HG03025 (cell line): ENCODE results near the gene GNE.
A peak's percentile ranks its signal among the peaks of the same experiment; 100 is the strongest.
"Not testable (repeated sequence)": the region's sequence is repeated elsewhere in the genome, so short reads cannot be mapped to it uniquely, and the experiment has no call there.

Source experiments
- ATAC-seq: cut with Tn5 transposase; IDR thresholded peaks from one replicate; pipeline ENCODE4 v1.9.1; 2021; ENCODE audit warnings: mild to moderate bottlenecking, moderate library complexity; ENCODE audit not compliant: unreplicated experiment, low FRiP score

Gene GNE

GRCh38 chr9:36213387-36213786 lies 44.9 kb downstream of the GNE start:
- no peak for ATAC-seq

- no peak for ATAC-seq
Measured at GRCh38 chr9:36211510-36211909, 46.7 kb downstream of the GNE start.

GRCh38 chr9:36210722-36211121 lies 47.5 kb downstream of the GNE start:
- ATAC-seq = no peak

GRCh38 chr9:36208521-36209253 lies 49.6 kb downstream of the GNE start:
- no peak for ATAC-seq

GRCh38 chr9:36207546-36208012 lies 50.7 kb downstream of the GNE start:
- no peak for ATAC-seq

GRCh38 chr9:36207016-36207415 lies 51.2 kb downstream of the GNE start:
- no peak for ATAC-seq

GRCh38 chr9:36204906-36205547 lies 53.2 kb downstream of the GNE start:
- no peak for ATAC-seq

GRCh38 chr9:36194326-36195000 lies 63.8 kb downstream of the GNE start:
- no peak for ATAC-seq

GRCh38 chr9:36193023-36193422 lies 65.2 kb downstream of the GNE start:
- ATAC-seq = no peak

- ATAC-seq = no peak
Measured at GRCh38 chr9:36192196-36192595, 66.1 kb downstream of the GNE start.

GRCh38 chr9:36191686-36192085 lies 66.6 kb downstream of the GNE start:
- ATAC-seq = no peak

- peak; percentile 5 for ATAC-seq
Measured at GRCh38 chr9:36191290-36191645, 67.0 kb downstream of the GNE start.

- ATAC-seq = peak; percentile 96
Measured at GRCh38 chr9:36190388-36191289, 67.6 kb downstream of the GNE start, which contains the start of gene CLTA. TSS of gene CLTA (plus strand) at chr9:36190921. CDS start at chr9:36191057, 136 bp downstream.

- no peak for ATAC-seq
Measured at GRCh38 chr9:36189976-36190375, 68.3 kb downstream of the GNE start.

- no peak for ATAC-seq
Measured at GRCh38 chr9:36188212-36188611, 70.0 kb downstream of the GNE start.

- no peak for ATAC-seq
Measured at GRCh38 chr9:36187414-36187813, 70.8 kb downstream of the GNE start.

- not testable (repeated sequence) for ATAC-seq
Measured at GRCh38 chr9:36180243-36180642, 78.0 kb downstream of the GNE start.

- ATAC-seq = no peak
Measured at GRCh38 chr9:36177571-36177970, 80.7 kb downstream of the GNE start.

GRCh38 chr9:36176496-36176895 lies 81.8 kb downstream of the GNE start:
- ATAC-seq = not testable (repeated sequence)

- not testable (repeated sequence) for ATAC-seq
Measured at GRCh38 chr9:36175209-36175608, 83.0 kb downstream of the GNE start.
